Activated T-cell treated with anti-CD3 and anti-CD28 coated beads, Interleukin-2, amount 50 U/mL, for 4 hours (primary cell): Measurements from ENCODE around the gene SEZ6L. TPM values are rescaled to one million over a fixed set of nuclear protein-coding genes. Genes with fewer than 3 reads are reported as not detected.

ENCODE experiments used
- ATAC-seq, 2 donors: fragments of 200-7000 bp; cut with Tn5 transposase; one replicate each; pipeline ENCODE4 v1.10.0; 2021
- DNase-seq: peaks from one replicate; pipeline ENCODE4 v3.0.0-alpha.2; 2020
- H3K27me3 Mint-ChIP-seq: one replicate; pipeline ENCODE4 v1.8.0; 2021; ENCODE audit warnings: low read depth, mixed read lengths
- H3K36me3 Mint-ChIP-seq: one replicate; pipeline ENCODE4 v1.8.0; 2022; ENCODE audit warnings: mixed read lengths; ENCODE audit not compliant: insufficient read depth
- H3K4me1 Mint-ChIP-seq: one replicate; pipeline ENCODE4 v1.8.0; 2021; ENCODE audit warnings: low read depth, mixed read lengths
- H3K4me3 Mint-ChIP-seq: one replicate; pipeline ENCODE4 v1.8.0; 2021; ENCODE audit warnings: mild to moderate bottlenecking, moderate library complexity, mixed read lengths
- H3K9me3 Mint-ChIP-seq: one replicate; pipeline ENCODE4 v1.8.0; 2021; ENCODE audit warnings: mixed read lengths
- total RNA-seq, 3 donors: library from RNA; stranded (reverse); gene quantifications; one replicate each; pipeline ENCODE4 v1.2.1, GENCODE V29; 2021

SEZ6L gene
- total RNA-seq, 3 donors from 2014 or later: not detected

- Mint-ChIP-seq H3K4me3 (no peak overlapping the region), H3K9me3 (no peaks in the 10 kb centered on the region), H3K4me1 (no peaks in the 10 kb centered on the region), H3K36me3 (no peaks in the 10 kb centered on the region), H3K27me3 (peaks cover 12% of the 10 kb centered on the region)
- DNase-seq (no peak), ATAC-seq (no peak)
Measured at GRCh38 chr22:26202280-26202924, 33.1 kb downstream of the SEZ6L start.

- ATAC-seq: no peak
- H3K27me3 Mint-ChIP-seq: peaks cover 10% of the 10 kb centered on the region
- H3K36me3 Mint-ChIP-seq: no peaks in the 10 kb centered on the region
- no peak overlapping the region for H3K4me3 Mint-ChIP-seq
- H3K4me1 Mint-ChIP-seq: no peaks in the 10 kb centered on the region
- no peak for DNase-seq
- peaks cover 7% of the 10 kb centered on the region for H3K9me3 Mint-ChIP-seq
Measured at GRCh38 chr22:26205494-26205893, 36.2 kb downstream of the SEZ6L start.

- Mint-ChIP-seq H3K4me3 (no peak overlapping the region), H3K36me3 (no peaks in the 10 kb centered on the region), H3K9me3 (peaks cover 7% of the 10 kb centered on the region), H3K27me3 (peaks cover 15% of the 10 kb centered on the region), H3K4me1 (no peaks in the 10 kb centered on the region)
- DNase-seq (no peak), ATAC-seq (no peak)
Measured at GRCh38 chr22:26210334-26210733, 41.1 kb downstream of the SEZ6L start.

- H3K36me3 Mint-ChIP-seq: no peaks in the 10 kb centered on the region
- no peak for ATAC-seq
- peaks cover 7% of the 10 kb centered on the region for H3K9me3 Mint-ChIP-seq
- no peak for DNase-seq
- peaks cover 20% of the 10 kb centered on the region for H3K27me3 Mint-ChIP-seq
- H3K4me1 Mint-ChIP-seq: no peaks in the 10 kb centered on the region
- H3K4me3 Mint-ChIP-seq: no peak overlapping the region
Measured at GRCh38 chr22:26213826-26214225, 44.6 kb downstream of the SEZ6L start.

- DNase-seq (no peak), ATAC-seq (no peak)
- Mint-ChIP-seq H3K4me1 (no peaks in the 10 kb centered on the region), H3K36me3 (no peaks in the 10 kb centered on the region), H3K27me3 (peaks cover 18% of the 10 kb centered on the region), H3K4me3 (no peak overlapping the region), H3K9me3 (peaks cover 2% of the 10 kb centered on the region)
Measured at GRCh38 chr22:26214466-26214865, 45.2 kb downstream of the SEZ6L start.

- no peaks in the 10 kb centered on the region for H3K9me3 Mint-ChIP-seq
- ATAC-seq: no peak
Measured at GRCh38 chr22:26215736-26216135, 46.5 kb downstream of the SEZ6L start.

GRCh38 chr22:26225207-26225606, 55.9 kb downstream of the SEZ6L start:
- ATAC-seq (no peak), DNase-seq (no peak)
- no peaks in the 10 kb centered on the region for H3K4me1 Mint-ChIP-seq
- no peak overlapping the region for H3K4me3 Mint-ChIP-seq
- H3K9me3 Mint-ChIP-seq: no peaks in the 10 kb centered on the region
- peaks cover 6% of the 10 kb centered on the region for H3K27me3 Mint-ChIP-seq
- no peaks in the 10 kb centered on the region for H3K36me3 Mint-ChIP-seq

More at GRCh38 chr22:26215736-26216135, 46.5 kb downstream of the SEZ6L start:
- Mint-ChIP-seq H3K36me3 (no peaks in the 10 kb centered on the region), H3K27me3 (peaks cover 18% of the 10 kb centered on the region), H3K4me3 (no peak overlapping the region), H3K4me1 (no peaks in the 10 kb centered on the region)
- no peak for DNase-seq

- DNase-seq: no peak
- no peaks in the 10 kb centered on the region for H3K4me1 Mint-ChIP-seq
- H3K4me3 Mint-ChIP-seq: no peak overlapping the region
- no peak for ATAC-seq
- H3K9me3 Mint-ChIP-seq: no peaks in the 10 kb centered on the region
- H3K36me3 Mint-ChIP-seq: no peaks in the 10 kb centered on the region
- H3K27me3 Mint-ChIP-seq: peaks cover 9% of the 10 kb centered on the region
Measured at GRCh38 chr22:26226538-26227297, 57.5 kb downstream of the SEZ6L start.

- no peak overlapping the region for H3K4me3 Mint-ChIP-seq
- H3K4me1 Mint-ChIP-seq: no peaks in the 10 kb centered on the region
- ATAC-seq: no peak
- H3K9me3 Mint-ChIP-seq: no peaks in the 10 kb centered on the region
- no peaks in the 10 kb centered on the region for H3K36me3 Mint-ChIP-seq
- DNase-seq: no peak
- H3K27me3 Mint-ChIP-seq: peaks cover 17% of the 10 kb centered on the region
Measured at GRCh38 chr22:26229910-26230309, 60.6 kb downstream of the SEZ6L start.

- Mint-ChIP-seq H3K4me3 (no peak overlapping the region), H3K27me3 (peaks cover 19% of the 10 kb centered on the region), H3K36me3 (no peaks in the 10 kb centered on the region), H3K4me1 (no peaks in the 10 kb centered on the region), H3K9me3 (no peaks in the 10 kb centered on the region)
- ATAC-seq (no peak), DNase-seq (no peak)
Measured at GRCh38 chr22:26234296-26234695, 65.0 kb downstream of the SEZ6L start.

- Mint-ChIP-seq H3K4me3 (no peak overlapping the region), H3K9me3 (no peaks in the 10 kb centered on the region), H3K27me3 (peaks cover 19% of the 10 kb centered on the region), H3K4me1 (no peaks in the 10 kb centered on the region), H3K36me3 (no peaks in the 10 kb centered on the region)
- DNase-seq (no peak), ATAC-seq (no peak)
Measured at GRCh38 chr22:26235792-26236487, 66.7 kb downstream of the SEZ6L start.

- DNase-seq (no peak), ATAC-seq (no peak)
- Mint-ChIP-seq H3K36me3 (no peaks in the 10 kb centered on the region), H3K4me3 (no peak overlapping the region), H3K27me3 (peaks cover 20% of the 10 kb centered on the region), H3K4me1 (no peaks in the 10 kb centered on the region), H3K9me3 (no peaks in the 10 kb centered on the region)
Measured at GRCh38 chr22:26236991-26237390, 67.7 kb downstream of the SEZ6L start.

GRCh38 chr22:26238596-26238995, 69.3 kb downstream of the SEZ6L start:
- Mint-ChIP-seq H3K4me3 (no peak overlapping the region), H3K9me3 (no peaks in the 10 kb centered on the region), H3K27me3 (peaks cover 14% of the 10 kb centered on the region), H3K36me3 (no peaks in the 10 kb centered on the region), H3K4me1 (no peaks in the 10 kb centered on the region)
- DNase-seq (no peak), ATAC-seq (no peak)

GRCh38 chr22:26239581-26239980, 70.3 kb downstream of the SEZ6L start:
- DNase-seq: no peak
- no peak overlapping the region for H3K4me3 Mint-ChIP-seq
- H3K27me3 Mint-ChIP-seq: peaks cover 12% of the 10 kb centered on the region
- ATAC-seq: no peak
- H3K4me1 Mint-ChIP-seq: no peaks in the 10 kb centered on the region
- no peaks in the 10 kb centered on the region for H3K9me3 Mint-ChIP-seq
- H3K36me3 Mint-ChIP-seq: no peaks in the 10 kb centered on the region

- Mint-ChIP-seq H3K36me3 (no peaks in the 10 kb centered on the region), H3K4me1 (no peaks in the 10 kb centered on the region), H3K4me3 (no peak overlapping the region), H3K9me3 (no peaks in the 10 kb centered on the region), H3K27me3 (peaks cover 12% of the 10 kb centered on the region)
- DNase-seq (no peak), ATAC-seq (no peak)
Measured at GRCh38 chr22:26241361-26241760, 72.1 kb downstream of the SEZ6L start.
